Measurements from ENCODE around the gene FBXO47.

The FBXO47 gene

DNA sequence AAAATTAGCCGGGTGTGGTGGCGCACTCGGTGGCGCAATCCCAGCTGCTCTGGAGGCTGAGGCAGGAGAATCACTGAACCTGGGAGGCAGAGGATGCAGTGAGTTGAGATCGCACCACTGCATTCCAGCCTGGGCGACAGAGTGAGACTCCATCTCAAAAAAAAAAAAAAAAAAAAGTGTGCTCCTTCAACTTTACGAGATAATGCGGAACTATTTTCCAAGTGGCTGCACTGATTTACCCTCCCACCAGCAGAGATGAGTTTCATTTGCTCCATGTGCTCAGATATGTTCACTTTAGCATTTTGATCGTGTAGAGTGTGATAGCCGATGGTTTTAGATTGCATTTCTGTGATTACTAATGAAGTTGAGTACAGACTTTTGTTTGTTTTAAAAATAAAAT lies 61.8 kb downstream of the FBXO47 start:
- DNase-seq (ENCODE audit: low read depth, low spot score): no peak

GRCh38 chr17:38904892-38905291 lies 62.3 kb downstream of the FBXO47 start:
- DNase-seq (ENCODE audit: low read depth, low spot score): no peak

DNA sequence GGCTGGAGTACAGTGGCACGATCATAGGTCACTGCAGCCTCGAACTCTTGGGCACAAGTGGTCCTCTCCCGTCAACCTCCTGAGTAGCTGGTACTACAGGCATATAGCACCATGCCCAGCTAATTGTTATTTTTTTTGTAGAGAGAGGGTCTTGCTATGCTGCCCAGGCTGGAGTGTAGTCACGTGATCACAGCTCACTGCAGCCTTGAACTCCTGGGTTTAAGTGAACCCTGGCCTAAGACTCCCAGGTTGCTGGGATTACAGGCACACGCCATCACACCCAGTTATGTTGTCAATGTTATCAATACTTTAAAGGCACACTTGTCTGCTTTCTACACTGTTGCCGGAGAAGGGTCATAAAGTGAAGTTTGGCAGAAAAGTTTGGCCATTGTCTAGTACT lies 63.8 kb downstream of the FBXO47 start:
- DNase-seq (ENCODE audit: low read depth, low spot score): no peak

- DNase-seq (ENCODE audit: low read depth, low spot score): no peak
Observed at GRCh38 chr17:38900978-38901656, 66.1 kb downstream of the FBXO47 start.

DNA sequence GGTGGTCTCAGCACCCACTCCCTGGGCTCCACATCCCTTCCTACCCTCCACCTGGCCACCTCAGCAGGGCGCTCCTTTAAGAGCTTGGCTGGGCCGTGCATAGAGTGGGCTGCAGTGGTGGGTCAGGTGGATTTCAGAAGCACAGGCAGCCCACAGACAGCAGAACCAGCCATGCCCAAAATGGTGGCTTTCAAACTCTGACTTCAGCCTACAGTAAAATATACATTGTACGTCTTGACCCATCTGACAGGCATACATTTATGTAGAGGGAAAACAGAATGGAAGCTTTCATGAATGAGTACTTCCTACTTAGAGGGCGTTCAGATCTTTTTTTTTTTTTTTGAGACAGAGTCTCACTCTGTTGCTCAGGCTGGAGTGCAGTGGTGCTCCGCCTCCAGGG lies 67.8 kb downstream of the FBXO47 start:
- DNase-seq (ENCODE audit: low read depth, low spot score): no peak

DNA sequence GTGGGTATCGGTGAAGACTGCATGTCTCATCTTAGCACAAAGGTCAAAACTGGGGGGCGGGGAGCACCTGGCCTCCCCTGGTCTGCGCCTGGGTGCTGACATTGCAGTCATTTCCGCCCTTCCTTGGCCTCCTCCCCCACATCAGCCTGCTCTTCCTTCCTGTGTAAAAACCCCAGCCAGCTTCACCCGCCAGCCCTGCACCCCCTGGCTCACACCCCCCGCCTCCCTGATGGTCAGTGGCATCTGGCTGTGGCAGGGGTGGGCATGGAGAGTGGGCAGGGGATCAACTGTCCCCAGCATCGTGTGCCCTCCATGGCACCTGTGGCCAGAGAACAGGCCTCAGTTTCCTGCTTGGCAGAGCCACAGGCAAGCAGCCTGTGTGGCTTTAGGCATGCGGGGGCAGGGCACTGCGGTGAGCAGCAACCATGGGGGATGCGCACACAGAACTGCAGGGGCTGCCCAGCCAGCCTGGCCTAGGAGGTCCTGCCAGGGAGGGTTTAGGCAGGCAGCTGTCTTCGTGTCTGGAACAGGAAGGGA lies 68.3 kb downstream of the FBXO47 start:
- DNase-seq (ENCODE audit: low read depth, low spot score): no peak

DNA sequence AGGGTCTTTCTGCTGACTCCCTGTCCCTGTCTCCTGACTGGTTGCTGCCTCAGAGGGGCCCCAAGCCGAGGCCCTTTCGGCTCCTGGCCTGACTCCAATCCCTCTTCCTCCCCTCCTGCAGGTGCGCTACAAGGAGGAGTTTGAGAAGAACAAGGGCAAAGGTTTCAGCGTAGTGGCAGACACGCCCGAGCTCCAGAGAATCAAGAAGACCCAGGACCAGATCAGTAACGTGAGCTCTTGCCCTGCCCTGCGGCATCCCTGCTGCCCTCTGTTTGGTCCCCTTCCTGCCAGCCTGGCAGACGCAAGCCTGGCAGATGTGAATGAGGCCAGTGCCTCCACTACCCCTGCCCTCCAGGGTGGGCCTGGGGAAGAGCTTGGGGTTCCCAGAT lies 68.9 kb downstream of the FBXO47 start:
- no peak for DNase-seq (ENCODE audit: low read depth, low spot score)

DNA sequence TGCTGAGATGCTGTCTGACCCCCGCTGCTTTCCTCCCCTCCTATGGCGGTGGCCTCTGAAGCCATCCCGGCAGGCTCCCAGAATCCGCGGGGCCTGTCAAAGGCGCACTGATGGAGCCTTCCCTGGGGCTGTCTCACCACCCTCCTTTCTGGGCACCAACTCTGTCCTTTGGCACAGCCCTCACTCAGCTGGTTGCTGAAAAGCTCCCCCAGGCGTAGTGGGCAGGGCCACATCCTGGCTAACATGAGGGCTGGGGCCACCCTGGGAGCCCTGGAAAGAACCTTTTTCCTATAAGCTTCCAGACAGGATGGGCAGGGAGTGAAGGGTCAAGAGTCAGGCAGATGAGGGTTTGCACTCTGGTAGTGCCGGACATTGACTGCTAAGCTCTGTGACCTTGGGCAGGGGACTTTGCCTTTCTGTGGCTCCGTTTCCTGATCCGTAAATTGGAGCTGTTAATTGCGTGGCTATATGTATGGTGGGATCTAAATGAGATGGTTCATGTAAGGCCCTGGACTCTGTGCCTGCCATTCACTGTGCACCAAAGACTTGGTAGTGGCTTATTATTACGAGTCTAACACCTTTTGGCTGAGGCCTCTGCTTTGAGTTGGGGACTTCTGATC lies 69.4 kb downstream of the FBXO47 start:
- no peak for DNase-seq (ENCODE audit: low read depth, low spot score)

- no peak for DNase-seq (ENCODE audit: low read depth, low spot score)
Observed at GRCh38 chr17:38897176-38897575, 70.0 kb downstream of the FBXO47 start.

DNA sequence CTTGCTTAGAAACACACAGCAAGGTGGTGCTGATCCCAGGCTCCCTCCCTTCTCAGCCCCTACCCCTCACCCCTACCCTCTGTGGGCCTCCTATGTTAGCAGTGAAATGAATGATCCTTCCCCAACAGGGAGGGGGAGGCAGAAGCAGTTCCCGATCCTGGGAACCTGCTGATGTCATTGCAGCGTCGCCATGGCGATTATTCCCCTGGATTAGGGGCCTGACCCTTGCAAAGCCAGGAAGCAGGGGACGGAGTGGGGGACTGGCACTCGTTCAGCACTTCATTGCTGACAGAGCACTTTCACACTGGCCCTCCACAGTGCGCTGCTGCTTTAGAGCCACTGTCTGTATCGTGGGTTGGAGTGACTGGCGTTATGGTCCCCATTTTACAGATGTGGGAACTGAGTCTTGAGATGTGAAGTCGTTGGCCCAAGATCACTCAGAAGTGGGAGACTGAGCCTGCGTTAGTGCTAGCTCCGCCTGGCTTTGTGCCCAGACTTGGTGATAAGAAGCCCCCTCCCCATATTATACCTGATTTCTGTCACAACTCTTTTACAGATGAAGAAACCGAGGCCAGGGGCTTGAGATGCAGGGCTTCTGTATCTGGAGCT lies 70.8 kb downstream of the FBXO47 start:
- no peak for DNase-seq (ENCODE audit: low read depth, low spot score)

- DNase-seq (ENCODE audit: low read depth, low spot score): no peak
Observed at GRCh38 chr17:38894276-38894675, 72.9 kb downstream of the FBXO47 start.

GRCh38 chr17:38893607-38894006 lies 73.6 kb downstream of the FBXO47 start:
- no peak for DNase-seq (ENCODE audit: low read depth, low spot score)

DNA sequence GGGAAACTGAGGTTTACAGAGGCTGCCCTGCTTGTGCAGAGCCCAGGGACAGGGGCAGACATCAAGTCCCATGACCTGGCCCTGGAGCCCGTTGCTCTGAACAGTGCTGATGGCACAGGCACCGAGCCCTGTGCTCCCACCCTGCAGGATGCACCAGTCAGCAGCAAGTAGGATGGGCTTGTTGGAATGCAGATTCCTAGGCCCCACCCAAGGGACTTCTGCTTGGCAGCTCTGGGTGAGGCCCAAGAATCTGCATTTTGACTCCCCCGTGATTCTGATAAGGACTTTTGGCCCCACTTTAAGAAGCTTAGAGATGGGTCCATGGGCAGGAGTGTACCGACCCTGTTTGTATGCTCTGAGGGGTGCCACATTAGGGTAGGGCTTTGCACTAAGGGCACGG lies 74.1 kb downstream of the FBXO47 start:
- no peak for DNase-seq (ENCODE audit: low read depth, low spot score)

GRCh38 chr17:38892620-38893019 lies 74.6 kb downstream of the FBXO47 start:
- no peak for DNase-seq (ENCODE audit: low read depth, low spot score)

DNA sequence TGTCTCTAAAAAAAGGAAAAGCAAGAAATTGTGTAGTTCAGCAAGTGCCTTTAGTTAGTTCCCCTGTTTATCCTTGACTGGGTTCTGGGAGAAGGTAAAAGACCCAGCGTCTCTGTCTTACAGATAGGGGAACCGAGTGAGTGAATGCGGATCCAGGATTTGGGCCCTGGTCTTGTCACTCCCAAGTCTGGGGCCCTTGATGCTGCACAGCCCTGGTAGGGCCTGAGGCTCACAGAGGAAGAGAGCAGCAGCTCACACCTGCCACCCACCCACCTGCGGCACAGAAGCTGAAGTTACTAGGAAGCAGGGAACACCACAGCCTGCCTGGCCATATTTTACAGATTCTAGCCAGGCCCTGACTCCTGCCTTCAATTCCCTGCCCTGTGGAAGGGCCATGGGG lies 75.1 kb downstream of the FBXO47 start:
- no peak for DNase-seq (ENCODE audit: low read depth, low spot score)

- no peak for DNase-seq (ENCODE audit: low read depth, low spot score)
Observed at GRCh38 chr17:38891441-38891840, 75.8 kb downstream of the FBXO47 start.

- no peak for DNase-seq (ENCODE audit: low read depth, low spot score)
Observed at GRCh38 chr17:38890410-38890746, 76.8 kb downstream of the FBXO47 start.

DNA sequence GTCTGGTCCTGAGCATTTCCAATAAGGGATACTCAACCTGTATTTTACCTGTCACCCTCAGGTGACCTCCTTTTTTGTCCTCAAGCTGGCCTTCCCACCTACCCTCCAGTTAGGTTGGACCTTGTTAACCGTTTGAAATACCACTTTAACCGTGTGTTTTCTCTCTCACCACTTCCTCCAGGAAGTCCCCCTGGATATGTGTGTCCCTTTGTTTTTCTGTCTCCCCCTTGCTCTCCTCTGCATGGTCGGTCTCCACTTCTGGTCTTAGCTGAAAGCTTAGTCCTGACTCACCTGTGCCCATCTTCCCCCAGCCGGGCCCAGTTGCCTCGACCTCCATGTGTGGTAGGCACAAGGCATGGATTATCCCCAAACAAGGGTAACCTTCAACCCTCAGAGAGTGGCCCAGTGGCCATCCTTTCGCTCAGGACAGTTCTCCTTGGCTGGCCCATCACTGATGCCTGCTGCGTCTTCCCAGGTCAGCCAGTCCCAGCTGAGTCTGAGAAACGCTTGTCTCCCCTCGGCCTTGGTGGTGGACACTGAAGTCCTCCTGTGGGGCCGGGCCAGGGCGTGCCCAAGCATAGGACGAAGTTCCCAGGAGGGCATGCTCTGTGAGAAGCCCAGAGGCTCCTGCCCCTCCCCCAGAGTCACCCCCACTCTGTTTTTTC lies 77.3 kb downstream of the FBXO47 start:
- no peak for DNase-seq (ENCODE audit: low read depth, low spot score)

GRCh38 chr17:38888842-38889241 lies 78.4 kb downstream of the FBXO47 start:
- no peak for DNase-seq (ENCODE audit: low read depth, low spot score)

DNA sequence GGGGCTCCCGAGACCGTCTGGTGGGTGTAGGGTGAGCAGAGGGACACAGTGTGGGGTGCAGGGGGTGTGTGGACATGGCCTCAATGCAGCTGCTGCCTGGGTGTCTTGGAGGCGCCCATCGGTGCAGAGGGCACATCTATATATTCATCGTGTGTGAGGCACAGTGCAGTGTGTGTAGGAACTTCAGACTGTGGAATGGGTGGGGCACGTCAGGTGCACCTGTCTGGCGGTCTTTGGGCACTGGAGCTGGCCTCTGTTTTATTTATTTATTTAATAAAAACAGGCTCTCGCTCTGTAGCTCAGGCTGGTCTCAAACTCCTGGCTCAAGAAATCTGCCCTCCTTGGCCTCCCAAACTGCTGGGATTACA lies 80.6 kb downstream of the FBXO47 start:
- no peak for DNase-seq (ENCODE audit: low read depth, low spot score)

Measured in brain pericyte (primary cell).